WERI-Rb-1 (cell line): ENCODE measurements around the gene LRRC19.

Source experiments
- DNase-seq: peaks from one replicate; pipeline ENCODE4 v3.0.0-alpha.2; 2020
- H3K27ac ChIP-seq: fragments of 250-450 bp; sonication (Bioruptor Pico); 2 replicates; pipeline ENCODE4 v1.5.1; 2020; ENCODE audit warnings: mild to moderate bottlenecking, moderate library complexity
- H3K27me3 ChIP-seq: fragments of 250-450 bp; sonication (Bioruptor Pico); 2 replicates; pipeline ENCODE4 v1.5.1; 2021; ENCODE audit warnings: mild to moderate bottlenecking, low read depth, moderate library complexity; ENCODE audit not compliant: insufficient read depth, severe bottlenecking
- H3K36me3 ChIP-seq: fragments of 250-450 bp; sonication (Bioruptor Pico); 2 replicates; pipeline ENCODE4 v1.5.1; 2020; ENCODE audit warnings: mild to moderate bottlenecking, moderate library complexity
- H3K4me3 ChIP-seq: 2 replicates; pipeline ENCODE4 v1.5.1; 2011; ENCODE audit warnings: low read depth, mild to moderate bottlenecking, control low read depth, low read length
- H3K9me3 ChIP-seq: fragments of 250-450 bp; sonication (Bioruptor Pico); 2 replicates; pipeline ENCODE4 v1.5.1; 2021; ENCODE audit warnings: mild to moderate bottlenecking, moderate library complexity; ENCODE audit not compliant: severe bottlenecking
- TF ChIP-seq, protein P1 (sequence below): IDR thresholded peaks from 2 replicates; pipeline ENCODE4 v1.5.1; 2011; ENCODE audit warnings: low read depth, mild to moderate bottlenecking, control low read depth, inconsistent platforms, low read length

LRRC19 gene

DNA sequence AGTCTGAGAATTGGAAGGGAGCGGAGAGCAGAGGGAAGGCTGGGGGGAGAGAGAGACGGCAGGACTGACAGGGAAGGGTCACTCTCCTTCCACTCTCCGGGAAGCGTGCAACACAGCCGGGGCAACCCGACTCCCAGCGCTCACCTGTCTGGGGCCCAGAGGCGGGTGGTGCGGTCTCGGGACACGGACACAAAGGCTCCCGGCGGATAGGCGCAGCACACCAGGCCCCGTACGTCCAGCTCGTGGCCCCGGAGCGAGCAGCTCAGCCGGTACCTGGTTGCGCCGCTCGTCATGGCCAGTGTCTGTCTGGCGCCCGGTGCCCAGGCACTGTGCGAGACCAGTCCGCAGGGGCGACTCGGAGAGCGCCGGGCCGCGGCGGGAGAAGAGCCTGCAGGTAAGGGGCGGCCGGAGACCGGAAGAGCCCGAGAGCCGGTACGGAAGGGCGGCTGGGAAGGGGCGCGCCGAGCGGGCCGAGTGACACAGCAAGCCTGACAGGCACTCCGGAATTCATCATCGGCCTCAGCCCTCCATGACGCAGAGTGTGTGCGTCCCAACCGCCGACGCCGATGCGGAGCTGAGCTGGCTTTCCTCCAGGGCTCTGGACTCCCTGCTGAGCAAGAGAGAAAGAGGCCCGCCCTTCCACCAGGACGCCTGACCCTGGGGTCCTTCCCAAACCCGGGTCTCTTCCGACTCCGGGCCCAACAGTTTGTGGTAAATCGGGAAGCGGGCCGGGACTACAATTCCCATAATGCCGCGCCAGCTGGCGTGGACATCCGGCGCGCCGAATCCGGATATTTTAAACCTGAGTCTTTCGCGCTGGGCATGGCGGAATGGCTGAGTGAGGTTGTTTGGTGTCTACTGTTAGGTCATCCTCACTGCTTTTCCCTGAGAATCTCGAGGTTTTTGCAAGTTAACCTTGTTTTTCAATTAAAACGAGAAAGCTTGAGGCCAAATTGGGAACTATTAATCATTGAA lies 58.4 kb downstream of the LRRC19 start, which contains the start of gene PLAA:
Gene PLAA (minus strand): TSS at position 490 of the 975 bp plus-strand sequence. CDS start 197 bp downstream, at position 293.
- Histone ChIP-seq H3K9me3 (no peaks in the 10 kb centered on the region), H3K27me3 (no peaks in the 10 kb centered on the region), H3K27ac (peak within 1 kb of the TSS; percentile 97), H3K36me3 (peaks cover 13% of the 10 kb centered on the region), H3K4me3 (peak within 1 kb of the TSS; percentile 90)
- TF ChIP-seq, protein P1, sequence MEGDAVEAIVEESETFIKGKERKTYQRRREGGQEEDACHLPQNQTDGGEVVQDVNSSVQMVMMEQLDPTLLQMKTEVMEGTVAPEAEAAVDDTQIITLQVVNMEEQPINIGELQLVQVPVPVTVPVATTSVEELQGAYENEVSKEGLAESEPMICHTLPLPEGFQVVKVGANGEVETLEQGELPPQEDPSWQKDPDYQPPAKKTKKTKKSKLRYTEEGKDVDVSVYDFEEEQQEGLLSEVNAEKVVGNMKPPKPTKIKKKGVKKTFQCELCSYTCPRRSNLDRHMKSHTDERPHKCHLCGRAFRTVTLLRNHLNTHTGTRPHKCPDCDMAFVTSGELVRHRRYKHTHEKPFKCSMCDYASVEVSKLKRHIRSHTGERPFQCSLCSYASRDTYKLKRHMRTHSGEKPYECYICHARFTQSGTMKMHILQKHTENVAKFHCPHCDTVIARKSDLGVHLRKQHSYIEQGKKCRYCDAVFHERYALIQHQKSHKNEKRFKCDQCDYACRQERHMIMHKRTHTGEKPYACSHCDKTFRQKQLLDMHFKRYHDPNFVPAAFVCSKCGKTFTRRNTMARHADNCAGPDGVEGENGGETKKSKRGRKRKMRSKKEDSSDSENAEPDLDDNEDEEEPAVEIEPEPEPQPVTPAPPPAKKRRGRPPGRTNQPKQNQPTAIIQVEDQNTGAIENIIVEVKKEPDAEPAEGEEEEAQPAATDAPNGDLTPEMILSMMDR: 0 out of 2 replicates have a peak, but pooled peaks have one; percentile 22
- DNase-seq: peak; percentile 88

DNA sequence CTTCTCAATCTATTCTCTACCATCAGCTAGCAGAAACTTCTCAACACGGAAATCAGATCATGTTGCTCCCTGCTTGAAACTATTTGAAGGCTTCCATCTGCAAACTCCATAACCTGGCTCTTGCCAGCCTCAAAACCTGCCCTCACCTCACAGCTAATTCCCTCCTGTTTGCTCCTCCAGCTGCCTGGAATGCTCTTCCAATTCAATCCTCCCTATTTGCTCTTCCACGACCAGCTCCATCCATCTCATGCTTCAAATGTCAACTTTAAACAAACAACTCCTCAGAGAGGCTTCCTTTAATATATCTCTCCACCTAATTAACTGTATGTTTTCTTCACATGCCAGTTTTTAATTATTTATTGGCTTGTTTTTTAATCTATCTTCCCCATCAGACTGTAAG lies 59.9 kb downstream of the LRRC19 start:
- TF ChIP-seq, protein P1: no peak
- Histone ChIP-seq H3K27me3 (no peaks in the 10 kb centered on the region), H3K27ac (no peak overlapping the region), H3K9me3 (no peaks in the 10 kb centered on the region), H3K36me3 (peaks cover 13% of the 10 kb centered on the region), H3K4me3 (peak overlapping the region; percentile 90)
- DNase-seq: no peak
